ENCODE data around the gene KIAA2012. TPM values are rescaled to one million over a fixed set of nuclear protein-coding genes. Genes with fewer than 3 reads are reported as not detected.
A peak's percentile ranks its signal among the peaks of the same experiment; 100 is the strongest.
"Not testable (repeated sequence)": the region's sequence is repeated elsewhere in the genome, so short reads cannot be mapped to it uniquely, and the experiment has no call there.

KIAA2012 gene
- total RNA-seq, 1 donor from 2014 or later = not detected

DNA sequence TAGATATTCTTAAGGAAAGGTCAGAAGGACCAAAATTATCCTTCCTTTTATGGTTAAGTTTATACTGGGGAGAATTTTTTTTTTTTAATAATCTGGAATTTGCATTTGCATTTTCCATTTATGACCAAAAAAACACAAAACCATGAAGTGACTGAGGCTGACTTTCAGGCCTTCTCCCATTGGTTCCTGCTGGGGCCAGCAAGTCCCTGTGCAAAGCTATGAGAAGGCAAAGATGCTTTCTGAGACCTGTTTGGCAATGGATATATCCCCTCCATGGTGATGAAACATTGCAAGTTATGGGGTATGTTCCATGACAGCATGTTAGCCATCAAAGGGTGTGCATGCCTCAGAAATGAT is 60.8 kb downstream of the KIAA2012 start:
- intact Hi-C loops (cut with DNase I) = no loop called here
- no peak for DNase-seq (ENCODE audit: low spot score)

DNA sequence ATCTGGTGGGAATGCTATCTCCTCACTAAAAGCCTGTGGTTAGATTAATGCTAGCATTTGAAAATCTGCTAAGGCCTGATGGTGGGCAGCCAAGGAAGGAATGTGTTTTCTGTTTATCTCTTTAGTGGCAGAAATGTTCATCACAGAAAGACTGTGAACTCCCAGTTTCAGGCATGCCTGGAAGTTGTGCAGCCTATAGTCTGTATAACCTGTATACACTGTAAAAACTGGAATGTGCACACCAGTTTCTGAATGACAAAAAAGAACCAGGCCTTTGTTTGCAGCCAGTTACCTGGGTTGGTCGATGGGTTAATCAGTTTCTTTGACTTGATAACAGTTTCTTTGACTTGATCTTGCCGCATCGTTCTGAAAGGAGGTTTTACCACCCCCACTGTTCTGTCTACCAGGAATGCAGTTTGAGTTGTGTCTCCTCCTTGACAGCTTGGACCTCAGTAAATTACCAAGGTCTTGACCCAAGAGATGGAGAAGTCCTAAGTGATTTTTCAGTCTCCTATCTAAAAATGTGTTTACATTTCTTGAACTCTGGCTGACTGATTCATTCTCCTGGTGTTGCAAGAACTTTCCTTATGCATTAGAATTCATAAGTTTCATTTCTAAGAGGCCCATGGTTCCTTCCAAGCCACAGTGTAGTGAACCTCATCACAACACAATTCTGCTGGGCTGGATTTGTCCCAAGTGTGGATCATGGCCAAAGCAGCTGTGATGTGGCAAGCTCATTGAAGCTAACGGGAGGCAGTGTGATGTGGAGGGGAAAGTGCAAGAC is 62.2 kb downstream of the KIAA2012 start:
- intact Hi-C loops (cut with DNase I) = no loop called here
- DNase-seq (ENCODE audit: low spot score) = peak; percentile 80

DNA sequence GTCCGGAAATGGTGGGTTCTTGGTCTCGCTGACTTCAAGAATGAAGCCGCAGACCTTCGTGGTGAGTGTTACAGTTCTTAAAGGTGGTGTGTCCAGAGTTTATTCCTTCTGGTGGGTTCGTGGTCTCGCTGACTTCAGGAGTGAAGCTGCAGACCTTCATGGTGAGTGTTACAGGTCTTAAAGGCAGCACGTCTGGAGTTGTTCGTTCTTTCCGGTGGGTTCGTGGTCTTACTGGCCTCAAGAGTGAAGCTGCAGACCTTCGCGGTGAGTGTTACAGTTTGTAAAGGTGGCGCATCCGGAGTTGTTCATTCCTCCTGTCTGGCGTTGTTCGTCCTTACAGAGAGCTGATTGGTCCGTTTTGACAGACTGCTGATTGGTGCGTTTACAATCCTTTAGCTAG is 63.0 kb downstream of the KIAA2012 start:
- intact Hi-C loops (cut with DNase I); DNase-seq (ENCODE audit: low spot score): not testable (repeated sequence)

DNA sequence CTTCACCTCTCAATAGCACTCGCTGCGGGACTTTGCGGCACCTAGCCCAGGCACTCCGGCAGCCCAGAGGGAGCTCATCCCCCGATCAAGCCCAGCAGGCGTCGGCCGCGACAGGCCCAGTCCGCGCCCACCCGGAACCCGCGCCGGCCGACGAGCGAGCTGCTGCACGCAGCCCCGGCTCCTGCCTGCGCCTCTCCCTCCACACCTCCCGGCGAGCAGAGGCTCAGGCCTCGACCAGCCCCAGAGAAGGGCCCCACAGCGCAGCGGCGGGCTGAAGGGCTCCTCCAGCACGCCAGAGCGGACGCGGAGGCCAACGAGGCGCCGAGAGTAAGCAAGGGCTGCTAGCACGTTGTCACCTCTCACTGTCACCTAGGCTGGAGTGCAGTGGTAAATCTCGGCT is 63.5 kb downstream of the KIAA2012 start:
- intact Hi-C loops (cut with DNase I) = no loop called here
- DNase-seq (ENCODE audit: low spot score) = no peak

DNA sequence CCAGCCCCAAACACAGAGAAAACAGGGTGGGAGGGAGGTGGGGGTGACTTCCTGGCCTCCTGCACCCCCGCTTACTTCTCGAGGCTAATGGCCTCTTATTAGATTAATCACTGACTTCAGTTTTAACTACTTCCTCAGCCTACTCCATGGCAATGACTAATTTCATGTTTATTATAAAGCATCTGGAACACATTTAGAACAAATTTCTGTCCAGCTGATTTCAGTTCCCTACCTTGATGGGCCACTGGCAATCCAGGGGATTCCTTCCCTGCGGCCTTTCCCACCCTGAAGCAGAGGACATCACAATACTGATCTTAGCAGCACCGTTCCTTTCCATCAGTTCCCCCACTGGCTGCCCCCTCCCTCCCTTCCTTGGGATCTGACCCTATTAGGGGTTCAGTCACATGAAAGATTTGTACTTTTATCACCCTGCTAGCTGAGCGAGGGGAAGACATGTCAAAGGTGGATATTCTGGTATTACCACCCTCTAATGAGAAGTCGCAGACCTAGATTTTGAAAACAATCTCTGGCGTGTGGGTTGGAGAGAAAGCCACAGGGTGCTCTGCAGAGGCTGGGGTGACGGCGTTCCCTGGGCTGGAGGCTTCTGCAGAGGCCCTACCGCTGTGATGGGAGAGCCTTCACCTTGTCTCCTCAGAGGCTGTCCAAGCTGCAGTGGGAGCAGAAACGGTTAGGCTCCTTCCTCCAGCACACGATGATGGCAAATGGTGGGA is 67.6 kb downstream of the KIAA2012 start:
- intact Hi-C loops (cut with DNase I) = no loop called here
- DNase-seq (ENCODE audit: low spot score) = no peak

DNA sequence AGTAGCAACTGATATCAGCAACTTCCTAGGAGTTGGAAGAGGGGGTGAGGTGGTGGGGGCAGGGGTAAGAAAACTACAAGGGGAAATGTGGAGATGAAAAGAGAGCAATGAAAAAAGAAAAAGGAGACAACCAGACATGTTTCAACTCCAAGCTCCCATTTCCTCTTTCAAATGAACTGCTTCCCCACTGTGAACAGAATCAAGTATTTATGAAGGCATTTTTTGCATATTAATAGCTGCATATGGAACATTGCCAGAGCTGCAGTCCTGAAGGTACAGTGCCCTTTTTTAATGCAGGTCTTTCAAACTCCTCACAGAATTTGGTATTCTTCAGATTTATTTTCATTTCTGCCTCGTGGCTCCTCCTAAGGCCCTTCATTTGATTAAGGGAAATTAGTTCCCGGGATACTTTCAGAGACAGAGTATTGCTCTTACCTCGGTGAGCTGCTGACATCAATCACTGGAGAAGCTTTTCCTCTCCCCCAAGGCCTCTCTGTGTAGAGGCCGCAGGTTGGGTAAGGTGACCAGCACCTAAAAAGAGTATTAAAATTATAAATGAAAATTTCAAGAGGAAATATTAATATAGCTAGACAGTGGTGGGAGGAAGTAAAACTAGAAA is 68.4 kb downstream of the KIAA2012 start:
- no peak for DNase-seq (ENCODE audit: low spot score)
- intact Hi-C loops (cut with DNase I) = no loop called here

DNA sequence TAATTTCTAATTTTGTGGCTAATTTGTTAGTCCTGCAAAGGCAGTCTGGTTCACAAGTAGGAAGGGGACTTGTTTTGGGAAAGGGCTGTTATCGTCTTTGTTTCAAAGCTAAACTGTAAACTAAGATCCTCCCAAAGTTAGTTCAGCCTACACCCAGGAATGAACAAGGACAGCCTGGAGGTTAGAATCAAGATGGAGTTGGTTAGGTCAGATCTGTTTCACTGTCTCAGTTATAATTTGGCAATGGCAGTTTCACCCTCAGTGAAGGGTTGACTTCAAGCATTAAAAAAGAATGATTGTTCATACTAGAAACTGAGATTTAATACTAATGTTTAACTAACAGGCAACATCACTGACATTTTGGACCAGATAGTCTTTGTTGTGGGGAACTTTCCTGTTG is 69.5 kb downstream of the KIAA2012 start:
- intact Hi-C loops (cut with DNase I) = no loop called here
- no peak for DNase-seq (ENCODE audit: low spot score)

DNA sequence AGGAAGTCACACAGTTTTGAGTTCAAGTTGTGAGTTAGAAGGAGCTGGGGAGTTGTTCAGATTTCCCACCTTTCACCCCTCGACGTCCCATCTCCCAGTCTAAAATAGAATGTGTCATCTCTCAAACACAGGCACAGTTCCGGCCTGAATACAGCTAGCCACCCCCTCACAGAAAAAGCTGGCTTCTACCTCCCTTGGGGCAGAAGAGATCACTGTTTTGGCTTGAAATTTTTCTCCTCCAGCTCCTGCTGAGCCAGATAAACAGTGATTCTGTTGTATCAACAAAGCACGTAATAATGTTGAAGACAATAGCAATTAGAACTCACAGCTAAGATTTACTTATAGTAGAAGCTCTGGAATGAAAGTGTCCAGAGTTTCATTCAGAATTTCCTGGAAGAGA is 74.7 kb downstream of the KIAA2012 start:
- DNase-seq (ENCODE audit: low spot score) = no peak
- intact Hi-C loops (cut with DNase I) = no loop called here

DNA sequence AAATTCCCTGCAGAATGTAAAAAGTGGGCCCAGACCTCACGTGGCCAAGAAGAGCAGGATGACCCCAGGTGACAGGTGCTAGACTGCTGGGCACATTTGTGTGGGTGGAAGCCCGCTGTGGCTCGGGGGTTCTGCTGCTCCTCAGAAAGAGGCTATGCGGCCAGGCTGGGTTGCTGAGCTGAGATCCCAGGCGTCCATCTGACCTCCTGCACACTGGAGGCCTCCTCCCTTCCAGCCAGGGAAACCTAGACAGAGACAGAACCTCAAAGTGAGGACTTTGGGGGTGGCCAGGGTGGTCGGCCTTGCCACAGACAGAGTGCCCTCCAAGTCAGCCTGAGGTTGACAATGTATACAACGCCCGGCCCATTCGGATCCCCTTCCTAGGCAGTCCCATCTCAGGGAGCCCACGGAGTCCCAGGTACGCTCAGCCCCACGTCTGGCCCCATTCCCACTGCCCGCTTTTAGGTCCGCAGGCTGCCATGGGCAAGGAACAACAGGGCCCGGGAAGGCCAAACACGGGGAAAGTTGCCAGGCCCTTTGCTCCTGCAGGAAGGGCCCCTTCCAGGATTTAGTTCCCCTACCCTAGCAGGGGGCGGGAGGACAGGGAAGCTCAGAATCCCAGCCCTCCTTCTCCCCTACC is 75.6 kb downstream of the KIAA2012 start:
- no peak for DNase-seq (ENCODE audit: low spot score)
- intact Hi-C loops (cut with DNase I) = no loop called here

DNA sequence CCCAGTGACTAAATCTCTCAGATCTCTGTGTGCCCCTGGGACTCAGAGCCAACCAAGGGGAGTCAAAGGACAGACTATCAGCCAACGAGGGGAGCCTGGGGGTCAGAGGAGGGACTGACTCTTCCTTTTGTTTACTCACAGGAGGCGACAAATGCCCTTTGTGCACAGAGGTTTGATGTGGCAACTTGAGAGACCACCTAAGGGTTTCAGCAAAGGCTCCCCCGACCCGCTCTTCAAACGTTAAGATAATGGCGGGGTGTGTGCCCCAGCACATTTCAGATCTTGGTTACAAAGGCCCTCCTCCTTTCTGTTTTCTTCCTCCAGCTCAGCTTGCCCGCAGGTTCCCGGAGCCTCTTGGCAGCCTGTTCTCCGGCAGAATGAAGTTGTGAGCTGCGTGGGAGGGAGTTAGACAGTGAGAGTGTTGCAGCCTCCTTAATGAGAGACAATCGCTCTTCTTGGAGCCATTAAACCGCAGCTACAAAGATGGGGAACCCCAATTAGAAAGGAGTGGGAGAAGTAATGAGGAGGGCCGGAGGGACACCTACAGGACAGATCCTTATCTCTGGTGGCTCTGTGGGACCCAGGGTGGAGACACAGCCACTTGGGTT is 76.2 kb downstream of the KIAA2012 start:
- intact Hi-C loops (cut with DNase I) = no loop called here
- no peak for DNase-seq (ENCODE audit: low spot score)

DNA sequence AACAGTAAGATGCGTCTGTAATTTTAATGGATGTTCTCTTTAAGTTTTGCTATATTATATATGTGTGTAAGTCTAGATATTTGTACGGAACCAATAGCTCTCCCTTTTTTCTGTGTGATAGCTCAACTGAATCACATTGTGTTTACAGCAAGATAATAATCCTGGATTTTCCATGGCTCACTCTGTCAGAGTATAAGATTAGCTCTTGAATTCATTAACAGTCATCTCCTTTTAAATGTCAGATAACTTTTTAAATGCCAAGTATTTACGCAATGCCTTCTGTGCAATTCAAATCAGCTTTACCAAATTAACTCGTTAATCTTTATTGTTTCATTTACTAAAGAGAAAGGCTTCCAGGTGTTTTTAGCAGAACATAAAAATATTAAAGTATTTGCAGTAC is 76.9 kb downstream of the KIAA2012 start:
- DNase-seq (ENCODE audit: low spot score) = no peak
- intact Hi-C loops (cut with DNase I) = loop anchor here (5.0 kb wide), 1 partner anchor 113 kb away; no protein-coding TSS in a partner anchor

DNA sequence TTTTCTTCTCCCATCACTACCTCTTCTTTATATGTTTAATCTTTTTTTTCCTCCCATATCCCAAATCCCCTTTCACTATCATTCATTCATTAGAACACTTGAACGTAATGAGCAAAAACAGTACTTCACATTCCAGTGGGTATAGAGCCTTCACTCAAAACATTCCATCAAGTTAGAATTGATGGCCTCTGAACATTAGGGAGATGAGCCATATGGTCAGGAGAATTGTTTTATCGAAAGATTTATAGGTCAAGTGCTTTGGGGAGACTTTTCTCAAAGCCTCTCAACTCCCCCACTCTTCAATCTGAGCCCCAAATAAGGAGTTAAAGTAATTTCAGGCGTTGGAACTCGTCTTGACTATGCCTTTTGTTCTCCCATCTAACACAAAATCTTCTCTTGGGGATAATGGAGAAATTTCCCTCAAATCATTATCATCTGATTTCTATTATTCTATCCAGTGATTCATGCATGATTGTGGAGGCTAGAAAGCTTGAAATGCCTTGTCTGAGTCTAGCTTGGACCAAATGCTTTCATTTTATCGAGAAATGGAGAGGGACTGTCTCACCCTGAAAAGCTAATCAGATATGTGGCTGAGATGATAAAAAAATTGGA is 79.2 kb downstream of the KIAA2012 start:
- no peak for DNase-seq (ENCODE audit: low spot score)
- intact Hi-C loops (cut with DNase I) = loop anchor here (5.0 kb wide), 1 partner anchor 115 kb away; no protein-coding TSS in a partner anchor

DNA sequence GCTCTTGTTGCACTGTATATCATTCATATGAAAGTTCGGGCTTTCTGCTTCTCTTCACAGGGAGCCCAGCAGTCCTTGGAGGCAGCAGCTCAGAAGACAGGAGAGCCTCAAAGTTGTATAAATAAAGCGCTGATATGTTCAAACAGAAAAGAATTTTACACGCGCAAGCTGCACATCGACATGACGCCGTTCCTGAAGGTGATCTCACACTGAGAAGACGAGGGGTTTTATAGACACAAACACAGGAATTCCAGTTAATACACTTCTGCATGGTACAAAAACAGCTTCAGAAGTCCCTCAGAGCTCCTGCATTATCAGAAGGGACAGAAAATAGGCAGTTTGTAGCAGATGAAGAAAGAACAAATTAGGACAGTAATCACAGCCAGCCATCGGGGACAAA is 81.6 kb downstream of the KIAA2012 start:
- no peak for DNase-seq (ENCODE audit: low spot score)
- intact Hi-C loops (cut with DNase I) = loop anchor here (5.0 kb wide), 1 partner anchor 117 kb away; no protein-coding TSS in a partner anchor

DNA sequence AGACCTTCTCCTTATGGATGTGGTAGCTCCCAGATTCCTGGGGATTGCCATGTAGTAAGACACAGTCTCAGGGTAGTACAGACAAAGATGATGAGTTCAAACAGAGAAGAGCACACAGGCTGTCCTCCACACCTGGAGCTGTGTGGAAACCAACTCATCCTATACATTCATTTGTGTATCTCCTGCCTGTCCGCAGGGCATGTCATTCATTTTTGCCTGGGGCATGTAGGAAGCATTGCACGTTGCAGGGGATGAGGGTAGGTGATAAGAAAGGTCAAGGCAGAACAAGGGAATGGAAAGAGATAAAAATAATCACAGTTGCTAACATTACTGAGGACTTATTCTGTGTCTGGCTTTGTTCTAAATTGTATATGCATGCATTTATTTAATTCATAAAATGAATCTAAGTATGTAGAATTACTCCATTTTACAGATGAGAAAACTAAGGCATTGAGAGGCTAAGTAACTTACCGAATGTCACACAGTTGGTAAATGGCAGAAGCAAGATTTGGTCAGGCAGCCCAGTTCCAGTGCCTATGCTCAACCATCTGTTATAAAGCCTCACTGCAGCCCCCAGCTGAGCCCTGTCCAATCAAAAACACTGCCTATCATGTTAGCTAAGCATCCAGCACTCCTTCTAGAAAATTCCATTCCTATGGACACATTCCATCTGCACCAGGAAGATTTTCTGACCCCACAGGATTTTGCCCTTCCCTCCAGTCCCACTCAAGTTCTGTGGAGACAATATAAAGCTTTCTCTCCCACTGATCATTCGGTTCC is 84.3 kb downstream of the KIAA2012 start:
- no peak for DNase-seq (ENCODE audit: low spot score)
- intact Hi-C loops (cut with DNase I) = no loop called here

DNA sequence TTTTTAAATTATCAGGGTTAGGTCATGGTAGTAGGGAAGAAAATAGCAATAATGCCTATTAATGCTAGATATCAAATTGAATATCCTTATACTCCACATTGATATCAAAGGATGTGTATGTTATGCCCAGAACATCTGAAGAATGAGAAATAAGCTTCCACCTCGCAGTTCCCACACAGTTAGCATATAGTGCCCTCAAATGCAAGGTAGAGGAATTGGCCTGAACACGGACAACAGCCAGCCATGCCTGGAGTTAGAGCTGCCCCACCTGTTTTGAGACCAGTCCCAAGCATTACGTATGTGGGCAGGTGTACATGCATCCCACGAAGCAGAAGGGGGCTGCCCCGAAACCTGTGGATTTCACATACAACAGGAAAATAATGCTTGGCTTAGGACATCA is 85.7 kb downstream of the KIAA2012 start:
- intact Hi-C loops (cut with DNase I) = no loop called here
- DNase-seq (ENCODE audit: low spot score) = no peak

DNA sequence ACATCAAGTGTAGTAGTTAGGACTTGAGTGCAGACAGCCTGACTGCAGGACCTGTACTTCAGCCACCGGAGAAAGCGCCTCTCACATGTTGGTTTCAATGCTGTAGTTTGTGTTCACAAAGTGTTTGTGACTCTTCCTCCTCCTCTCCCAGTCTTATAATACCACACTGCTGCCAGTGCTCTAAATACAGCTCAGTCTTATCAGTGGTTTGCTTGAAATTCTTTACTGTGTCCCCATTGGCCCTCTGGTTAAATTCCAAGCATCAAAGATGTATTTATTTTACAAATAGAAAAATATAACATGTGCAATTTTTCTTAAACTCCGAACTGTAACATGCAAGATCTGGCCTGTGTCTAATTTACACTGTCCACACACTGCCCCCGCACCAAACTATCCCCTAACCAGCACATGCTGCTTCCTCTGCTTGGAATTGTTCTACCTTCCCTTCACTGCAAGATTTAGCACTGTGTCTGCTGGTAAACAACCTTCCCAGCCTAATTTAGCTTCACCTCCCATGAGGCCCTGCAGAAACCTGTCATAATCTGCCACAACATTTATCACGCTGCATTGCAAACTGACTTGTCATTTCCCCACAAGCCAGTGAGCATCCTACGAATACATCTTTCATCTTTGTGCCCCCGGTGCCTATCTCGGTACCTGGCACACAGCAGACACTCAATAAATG is 88.2 kb downstream of the KIAA2012 start:
- intact Hi-C loops (cut with DNase I) = no loop called here
- no peak for DNase-seq (ENCODE audit: low spot score)

DNA sequence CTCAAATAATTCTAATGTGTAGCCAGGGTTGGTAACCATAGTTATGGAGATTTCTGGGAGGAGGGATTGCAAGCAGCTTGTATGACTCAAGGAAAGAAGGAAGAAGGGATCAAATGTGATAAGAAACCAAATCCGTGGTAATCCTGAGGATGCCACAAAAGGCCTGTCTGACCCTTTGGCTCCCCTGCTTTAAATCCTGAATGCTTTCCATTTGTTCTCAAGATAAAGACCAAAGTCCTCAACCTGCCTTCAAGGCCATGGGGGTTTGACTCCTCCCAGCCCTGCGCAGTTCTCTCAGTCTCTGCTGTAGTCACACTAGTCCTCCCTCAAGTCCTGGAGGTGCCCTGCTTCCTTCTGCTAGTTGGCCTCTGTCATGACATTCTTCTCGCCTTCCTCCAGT is 91.4 kb downstream of the KIAA2012 start:
- no peak for DNase-seq (ENCODE audit: low spot score)
- intact Hi-C loops (cut with DNase I) = no loop called here

DNA sequence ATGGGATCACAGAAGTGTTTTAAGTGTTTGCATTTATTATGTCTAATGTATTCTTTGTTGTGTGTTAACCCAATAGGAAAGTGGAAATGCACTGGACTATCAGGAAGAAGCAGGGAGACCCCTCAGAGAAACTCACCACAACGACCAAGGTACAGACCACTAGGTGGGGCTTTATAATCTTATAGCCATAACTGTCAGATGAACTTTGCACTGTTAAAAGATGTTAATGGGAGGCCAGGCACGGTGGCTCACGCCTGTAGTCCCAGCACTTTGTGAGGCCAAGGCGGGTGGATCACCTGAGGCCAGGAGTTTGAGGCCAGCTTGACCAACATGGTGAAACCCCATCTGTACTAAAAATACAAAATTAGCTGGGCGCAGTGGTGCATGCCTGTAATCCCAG is 92.2 kb downstream of the KIAA2012 start:
- intact Hi-C loops (cut with DNase I) = no loop called here

More for the DNA sequence above, 92.2 kb downstream of the KIAA2012 start:
- DNase-seq (ENCODE audit: low spot score) = no peak

Data from cardiac septum (tissue), 1 donor.